ENCODE measurements around the gene ASTN1.
"Not testable (repeated sequence)": the region's sequence is repeated elsewhere in the genome, so short reads cannot be mapped to it uniquely, and the experiment has no call there.

ASTN1 gene

DNA sequence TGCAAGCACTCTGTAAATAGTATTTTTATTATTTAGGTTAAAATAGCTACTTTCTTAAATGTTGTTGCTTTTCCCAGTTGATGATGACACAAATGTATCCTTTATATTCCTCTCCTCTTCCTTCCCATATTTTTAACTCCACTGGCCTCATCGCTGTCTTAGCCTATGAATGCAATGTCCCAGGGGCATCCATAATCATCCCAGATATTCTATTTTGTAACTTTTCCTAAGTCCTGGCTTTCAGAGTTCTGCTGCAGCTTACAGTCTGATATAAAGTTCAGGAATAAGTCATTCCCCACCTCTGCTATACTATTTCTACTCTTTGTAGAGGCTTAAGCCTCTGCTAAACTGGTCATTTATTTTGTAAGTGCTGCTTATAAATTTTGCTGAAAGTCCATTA lies 58.3 kb downstream of the ASTN1 start:
- no peak for DNase-seq (ENCODE audit: low read depth)

DNA sequence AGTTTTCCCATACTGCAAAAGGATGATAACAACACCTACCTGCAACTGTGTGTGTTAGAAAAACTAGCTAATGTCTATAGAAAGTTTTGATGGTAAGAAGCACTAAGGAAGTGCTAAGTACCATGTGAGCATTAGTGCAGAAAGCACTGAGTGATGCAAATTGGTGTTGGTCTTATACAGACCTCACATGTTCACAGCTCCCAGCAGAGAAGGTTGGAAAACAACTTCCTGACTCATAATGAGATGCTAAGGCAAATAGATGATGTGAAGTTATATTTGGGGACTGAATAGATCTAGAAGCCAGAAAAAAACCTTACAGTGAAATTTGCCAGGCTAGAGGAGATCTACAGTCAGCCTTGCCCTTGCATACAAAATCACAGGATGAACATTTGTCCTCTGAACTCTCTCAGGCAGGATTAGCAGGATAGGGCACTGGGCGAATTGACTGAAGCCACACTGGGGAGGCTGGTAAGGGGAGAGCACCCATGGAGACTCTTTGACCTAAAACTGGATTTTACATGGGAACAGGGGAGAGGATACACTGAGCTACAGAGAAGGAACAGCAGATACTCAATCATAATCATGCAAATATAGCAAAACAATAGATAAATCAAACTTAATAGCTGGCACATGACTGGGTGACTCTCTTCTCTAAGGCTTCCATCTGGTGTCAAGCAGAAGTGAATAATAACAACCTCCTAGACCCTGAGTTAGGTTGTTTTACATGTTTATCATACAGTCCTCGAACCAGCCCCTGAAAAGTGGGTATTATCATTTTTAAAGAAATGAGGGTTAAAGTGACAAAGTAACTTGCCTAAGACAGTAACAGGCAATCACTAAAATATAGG lies 61.3 kb downstream of the ASTN1 start:
- no peak for DNase-seq (ENCODE audit: low read depth)

DNA sequence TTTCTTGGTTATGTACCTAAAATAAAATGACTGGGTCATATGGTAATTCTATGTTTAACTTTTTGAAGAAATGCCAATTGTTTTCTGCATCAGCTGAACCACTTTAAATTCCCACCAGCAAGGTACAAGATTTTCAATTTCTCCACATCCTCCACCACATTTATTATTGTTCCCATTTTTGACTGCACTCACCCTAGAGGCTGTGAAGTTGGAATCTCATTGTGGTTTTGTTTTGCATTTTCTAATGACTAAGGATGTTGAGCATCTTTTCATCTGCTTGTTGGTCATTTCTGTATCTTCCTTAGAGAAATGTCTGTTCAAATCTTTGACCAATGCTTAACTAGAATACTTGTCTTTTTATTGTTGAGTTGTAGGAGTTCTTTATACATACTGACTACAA lies 72.5 kb downstream of the ASTN1 start:
- no peak for DNase-seq (ENCODE audit: low read depth)

DNA sequence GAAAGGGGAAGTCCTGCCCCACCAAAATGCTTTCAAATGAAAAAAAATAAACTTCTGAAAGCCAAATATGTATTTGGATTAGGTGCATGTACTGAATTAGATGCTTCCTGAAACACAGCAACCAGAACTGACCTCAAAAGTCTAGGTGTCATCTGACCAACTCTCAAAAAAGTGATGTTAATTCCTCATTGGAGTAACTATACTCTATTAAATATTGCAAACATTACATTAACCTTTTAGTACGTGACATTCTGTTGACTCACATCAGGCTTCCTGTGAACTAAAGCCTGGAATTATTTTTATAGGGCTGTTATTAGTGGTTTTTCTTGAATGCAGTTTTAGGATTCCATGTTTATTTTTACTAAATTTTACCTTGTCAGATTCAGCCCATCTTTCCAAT lies 73.5 kb downstream of the ASTN1 start:
- DNase-seq (ENCODE audit: low read depth) = no peak

DNA sequence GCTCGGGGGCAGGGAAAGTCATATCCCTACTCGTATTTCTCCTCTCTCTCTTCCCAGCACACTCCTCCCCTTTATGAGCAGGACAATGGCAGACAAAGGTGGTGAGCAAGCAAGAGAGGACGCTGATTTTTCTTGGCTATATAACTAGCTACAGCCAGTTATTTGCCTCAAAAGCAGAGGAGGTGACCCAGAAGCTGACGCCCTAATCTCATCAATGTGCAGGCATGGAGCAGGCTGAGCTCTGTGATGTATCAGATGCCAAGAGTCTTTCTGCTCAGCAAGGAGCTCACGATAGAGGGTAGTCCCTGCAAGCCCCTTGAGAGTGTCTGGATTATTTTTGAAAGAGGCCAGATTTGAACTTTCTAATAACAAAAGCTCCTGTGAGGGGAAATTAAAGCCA lies 75.5 kb downstream of the ASTN1 start:
- DNase-seq (ENCODE audit: low read depth) = no peak

DNA sequence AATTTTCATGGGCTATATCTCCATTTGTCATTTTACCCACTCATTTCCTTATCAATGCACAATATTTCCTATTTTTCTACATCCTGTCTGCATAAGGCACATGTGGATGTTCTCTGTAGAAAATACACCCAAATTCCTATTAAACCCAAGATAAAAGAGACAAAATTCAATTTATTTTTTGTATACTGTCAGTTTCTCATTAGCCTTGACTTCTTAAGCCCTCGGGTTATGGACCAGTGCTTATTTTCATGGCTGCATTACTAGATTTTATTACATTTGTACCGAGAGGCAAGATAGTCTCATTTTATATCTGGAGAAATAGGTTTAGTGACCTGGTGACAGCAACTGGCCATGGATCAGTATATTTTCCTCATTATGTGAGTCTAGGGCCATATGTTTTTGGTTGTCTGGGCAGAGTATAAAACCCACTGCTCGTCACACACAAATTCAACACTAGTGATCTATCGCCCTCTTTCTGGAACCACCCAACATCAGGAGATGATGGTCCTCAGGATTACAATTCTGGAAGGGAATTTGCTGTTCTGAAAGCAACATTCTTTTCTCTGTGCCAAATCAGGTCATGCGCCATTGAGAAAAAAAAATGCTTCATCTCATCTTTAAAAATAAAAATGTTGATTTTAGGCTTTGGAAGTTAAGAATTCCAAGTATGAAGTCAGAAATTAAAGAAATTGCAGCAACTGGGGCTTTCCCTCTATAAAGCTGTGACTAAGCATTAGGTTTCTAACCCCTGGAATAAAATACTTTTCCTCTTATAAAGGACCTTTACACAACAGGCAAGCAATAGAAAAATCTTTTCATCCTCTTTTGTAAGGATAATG lies 81.4 kb downstream of the ASTN1 start:
- DNase-seq (ENCODE audit: low read depth) = no peak

DNA sequence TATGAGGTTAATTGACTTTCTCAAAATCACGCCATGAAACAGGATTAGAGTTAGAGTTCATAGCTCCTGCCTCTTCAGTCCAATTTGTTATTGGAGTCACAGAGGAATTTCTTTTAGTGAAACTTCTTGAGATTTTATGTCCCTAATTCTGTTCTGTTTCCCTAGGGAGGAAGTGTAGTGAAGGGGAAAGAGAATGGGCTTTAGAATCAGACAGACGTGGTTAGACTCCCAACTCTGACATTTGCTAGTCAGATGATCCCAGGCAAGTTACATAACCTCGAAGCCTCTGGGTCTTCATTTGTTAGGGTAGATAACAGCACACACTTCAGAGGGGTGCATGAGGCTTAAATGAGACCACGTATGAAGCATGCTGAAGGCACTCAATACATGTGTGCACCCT lies 83.9 kb downstream of the ASTN1 start:
- DNase-seq (ENCODE audit: low read depth) = no peak

DNA sequence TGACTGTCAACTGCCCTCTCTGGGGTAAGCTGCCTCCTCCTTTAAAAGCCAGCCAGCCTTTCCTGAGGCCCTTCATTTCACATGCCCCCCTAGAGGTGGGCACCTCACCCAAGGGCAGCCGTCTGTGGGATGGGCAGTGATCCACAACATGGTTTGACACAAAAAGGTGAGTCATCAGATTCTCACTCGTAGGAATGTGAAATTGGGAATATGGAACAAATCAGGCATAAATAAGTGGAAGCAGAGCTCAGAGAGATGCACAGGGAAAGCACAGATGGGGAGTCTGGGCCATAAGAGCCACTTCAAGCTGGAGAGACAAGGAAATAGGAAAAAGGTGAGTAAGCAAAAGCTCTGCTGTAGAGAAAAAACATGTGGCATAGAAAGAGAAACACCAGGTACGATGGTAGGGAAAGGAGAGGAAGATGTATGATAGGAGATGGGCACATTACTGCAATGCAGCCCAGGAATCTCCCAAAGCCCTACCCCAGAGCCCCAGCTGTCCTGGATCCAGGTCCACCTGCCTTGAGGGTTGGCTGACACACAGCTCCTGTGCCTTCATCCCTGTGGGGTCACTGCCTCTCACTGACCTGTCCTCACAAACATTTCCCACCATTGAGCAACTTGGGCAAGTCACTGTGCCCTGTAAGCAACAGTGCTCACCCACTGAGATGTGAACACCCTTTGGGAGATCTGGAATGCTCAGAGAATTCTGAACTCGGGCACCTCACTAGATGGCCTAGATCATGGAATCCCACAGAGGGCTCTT lies 86.6 kb downstream of the ASTN1 start:
- DNase-seq (ENCODE audit: low read depth) = no peak

DNA sequence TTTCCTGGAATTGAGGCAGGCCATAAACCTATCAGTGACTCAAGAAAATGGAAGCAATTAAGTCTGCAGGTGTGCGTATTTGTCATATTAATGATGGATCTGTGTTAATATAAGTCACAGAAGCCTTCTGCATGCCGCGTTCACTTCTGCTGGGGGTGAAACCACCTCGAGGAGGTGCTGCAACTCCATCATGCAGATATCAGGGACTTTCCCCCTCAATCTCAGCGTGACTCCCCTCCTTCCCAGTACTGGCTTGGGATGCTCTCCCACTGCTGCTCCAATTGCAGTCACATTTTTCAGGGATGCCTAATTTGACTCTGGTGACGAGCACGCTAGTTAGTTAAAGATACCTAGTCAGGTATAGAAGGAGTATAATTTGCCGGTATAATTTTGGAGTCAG lies 87.5 kb downstream of the ASTN1 start:
- DNase-seq (ENCODE audit: low read depth) = no peak

DNA sequence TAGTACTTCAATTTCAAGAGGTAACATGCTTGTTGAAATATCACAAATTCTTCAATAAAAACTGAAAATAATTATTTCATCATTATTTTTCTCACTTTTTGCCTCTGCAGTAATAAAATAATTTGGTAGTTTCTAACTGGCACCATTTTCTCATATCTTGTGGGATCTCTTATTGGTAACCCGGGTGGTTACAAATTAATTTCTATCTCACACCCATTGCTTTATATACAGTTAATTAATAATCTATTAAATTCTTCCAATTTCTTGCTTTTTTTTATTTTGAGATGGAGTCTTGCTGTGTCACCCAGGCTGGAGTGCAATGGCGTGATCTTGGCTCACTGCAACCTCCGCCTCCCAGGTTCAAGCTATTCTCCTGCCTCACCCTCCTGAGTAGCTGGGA lies 89.7 kb downstream of the ASTN1 start:
- DNase-seq (ENCODE audit: low read depth) = not testable (repeated sequence)

DNA sequence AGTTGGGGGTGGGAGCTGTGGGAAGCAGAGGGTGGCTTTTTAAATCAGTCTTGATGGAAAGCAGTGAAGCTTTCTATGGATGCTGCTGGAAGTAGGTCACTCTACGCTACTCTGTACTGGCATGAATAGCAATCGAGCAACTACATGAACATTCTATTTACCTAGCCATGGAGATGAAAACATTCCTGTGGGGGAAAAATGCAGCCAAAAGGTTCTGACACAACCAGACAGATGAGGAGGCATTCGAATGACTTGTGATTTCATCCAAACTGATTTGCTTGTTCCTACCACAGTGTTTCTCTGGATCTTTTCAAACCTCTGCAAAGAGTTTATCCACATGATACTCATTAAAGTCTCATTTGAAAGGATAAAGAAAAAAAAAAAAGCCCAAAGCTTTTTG lies 95.0 kb downstream of the ASTN1 start:
- DNase-seq (ENCODE audit: low read depth) = no peak

DNA sequence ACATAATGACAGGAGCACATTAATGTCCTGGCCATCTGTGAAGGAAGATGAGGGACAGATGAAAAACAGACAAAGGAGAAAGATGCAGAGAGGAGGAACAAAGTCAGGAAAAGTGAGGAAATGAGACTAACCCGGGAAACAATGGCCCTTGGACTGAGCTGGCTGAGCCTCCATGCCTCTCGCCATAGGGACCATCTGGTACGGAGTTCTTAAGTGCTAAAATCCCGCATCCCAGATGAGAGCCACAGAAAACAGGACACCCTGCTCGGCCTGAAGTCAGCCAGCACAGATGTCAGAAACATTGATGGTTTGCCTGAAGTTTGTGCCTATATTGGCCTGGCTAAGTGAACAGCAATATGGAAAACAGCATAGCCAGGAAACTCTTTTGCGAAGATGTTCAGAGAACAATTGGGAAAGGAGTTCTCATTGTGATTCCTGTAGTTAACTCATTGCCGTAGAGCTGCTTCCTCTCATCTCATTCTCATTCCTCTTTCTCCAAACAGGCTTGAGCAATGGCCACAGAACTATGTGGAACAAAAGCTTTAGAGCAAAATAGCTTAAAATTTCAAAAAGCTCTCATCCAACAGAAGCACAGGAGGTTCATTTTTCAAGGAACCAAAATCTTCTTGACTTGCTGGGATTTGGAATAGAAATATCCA lies 96.6 kb downstream of the ASTN1 start:
- DNase-seq (ENCODE audit: low read depth) = no peak

DNA sequence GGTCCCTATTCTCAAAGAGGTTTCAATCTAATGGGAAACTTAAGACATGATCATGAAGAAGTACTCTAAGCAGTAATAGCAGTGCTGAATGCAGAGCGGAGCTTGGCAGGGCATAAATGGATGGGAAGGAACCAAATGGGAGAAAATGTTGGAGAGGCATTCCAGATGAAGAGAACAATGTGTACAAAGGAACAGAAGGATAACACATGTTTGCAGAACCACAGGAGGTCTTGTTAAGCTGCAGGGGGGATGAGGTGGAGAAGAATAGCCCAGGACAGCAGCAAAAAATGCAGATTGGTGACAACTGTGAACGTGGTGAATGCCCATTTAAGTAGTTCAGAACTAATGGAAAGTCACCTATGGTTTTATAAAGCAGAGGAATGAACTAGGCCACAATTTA lies 99.1 kb downstream of the ASTN1 start:
- DNase-seq (ENCODE audit: low read depth) = no peak

DNA sequence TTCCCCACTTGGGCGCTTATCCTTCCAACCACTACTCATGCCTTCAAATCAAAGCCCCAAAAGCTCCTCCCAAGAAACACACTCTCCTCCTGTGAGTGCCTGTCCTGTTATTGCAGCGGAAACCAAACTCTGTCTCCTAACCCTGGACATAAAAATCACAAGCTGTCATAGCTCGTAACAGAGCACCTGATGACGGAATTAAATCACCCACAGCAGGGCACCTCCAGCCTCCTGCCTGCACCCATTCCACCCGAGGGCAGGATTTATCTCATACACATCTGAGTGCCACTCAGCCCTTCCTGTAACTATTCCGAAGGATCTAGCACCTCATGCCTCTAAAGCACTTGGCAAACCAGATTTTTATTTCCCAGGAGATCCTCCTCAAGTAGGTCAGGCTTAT lies 100.9 kb downstream of the ASTN1 start:
- no peak for DNase-seq (ENCODE audit: low read depth)

DNA sequence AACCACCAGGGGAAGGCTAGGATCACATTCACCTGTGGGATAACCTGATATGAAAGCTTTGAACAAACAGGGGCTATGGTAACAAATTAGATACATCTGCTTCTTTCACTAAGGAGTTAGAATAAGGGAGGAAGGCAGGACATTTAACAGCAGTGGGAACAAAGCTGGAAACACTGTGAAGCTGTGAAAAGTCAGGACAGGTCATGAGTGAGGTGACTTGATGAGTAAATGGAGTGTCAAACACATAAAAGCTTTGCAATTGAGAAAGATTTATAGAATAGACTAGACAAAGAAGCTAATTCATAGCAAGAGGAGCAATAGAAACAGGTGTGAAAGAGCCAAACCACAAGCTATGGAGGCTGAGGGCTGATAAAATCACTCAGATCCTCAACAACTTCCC lies 110.0 kb downstream of the ASTN1 start:
- DNase-seq (ENCODE audit: low read depth) = no peak

DNA sequence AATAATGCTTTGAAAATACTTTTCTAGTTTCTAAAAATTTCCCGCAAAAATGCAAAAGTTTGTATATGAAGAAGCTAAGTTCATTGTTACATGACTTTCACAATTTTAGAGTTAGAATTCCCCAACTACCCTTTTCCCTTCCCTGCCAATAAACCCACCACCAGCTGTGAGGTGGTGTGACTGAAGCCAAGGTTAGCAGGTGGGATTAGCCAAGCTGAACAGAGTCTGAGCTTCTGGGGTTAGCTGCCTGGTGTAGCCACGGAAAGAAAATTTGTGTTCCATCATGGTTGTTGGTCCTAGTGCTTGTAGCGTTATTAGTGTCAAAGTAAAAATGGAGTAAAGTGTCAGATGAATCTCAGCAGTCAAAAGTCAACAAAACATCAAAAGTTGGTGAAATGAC lies 110.9 kb downstream of the ASTN1 start:
- no peak for DNase-seq (ENCODE audit: low read depth)

DNA sequence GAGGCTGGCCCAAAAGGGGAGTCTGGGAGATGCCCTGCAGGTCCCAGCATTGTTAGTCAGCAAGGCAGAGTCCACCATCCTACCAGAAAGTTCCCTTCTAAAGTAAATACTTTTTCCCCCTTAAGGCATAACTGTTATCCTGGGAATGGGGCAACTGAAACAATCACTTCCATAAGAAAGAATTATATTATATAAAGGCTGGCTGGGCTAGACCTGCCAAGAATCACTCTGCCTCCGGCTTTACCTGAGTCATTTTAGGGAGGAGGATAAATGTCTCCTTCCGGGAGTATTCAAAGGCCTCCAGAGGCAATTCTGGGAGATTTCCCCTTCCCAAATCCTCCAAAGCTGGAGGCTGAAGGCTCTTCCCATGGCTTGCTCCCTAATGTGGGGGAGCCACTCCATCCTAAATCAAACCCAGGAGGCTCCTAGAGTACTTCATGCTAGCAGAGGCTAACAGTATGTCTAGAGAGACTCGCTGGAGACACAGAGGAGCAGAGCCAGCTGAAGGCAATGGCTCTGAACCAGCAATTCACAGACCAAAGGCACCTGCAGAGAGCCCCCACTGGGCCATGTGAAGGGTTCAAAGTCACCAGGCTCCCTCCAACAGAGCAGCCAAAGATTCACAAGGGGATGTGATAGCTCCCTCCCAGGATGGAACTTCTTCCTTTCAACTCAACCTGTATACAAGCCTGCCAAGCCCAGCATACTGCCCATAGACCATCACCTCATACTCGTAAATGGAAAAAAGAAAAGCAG lies 116.0 kb downstream of the ASTN1 start:
- DNase-seq (ENCODE audit: low read depth) = no peak

DNA sequence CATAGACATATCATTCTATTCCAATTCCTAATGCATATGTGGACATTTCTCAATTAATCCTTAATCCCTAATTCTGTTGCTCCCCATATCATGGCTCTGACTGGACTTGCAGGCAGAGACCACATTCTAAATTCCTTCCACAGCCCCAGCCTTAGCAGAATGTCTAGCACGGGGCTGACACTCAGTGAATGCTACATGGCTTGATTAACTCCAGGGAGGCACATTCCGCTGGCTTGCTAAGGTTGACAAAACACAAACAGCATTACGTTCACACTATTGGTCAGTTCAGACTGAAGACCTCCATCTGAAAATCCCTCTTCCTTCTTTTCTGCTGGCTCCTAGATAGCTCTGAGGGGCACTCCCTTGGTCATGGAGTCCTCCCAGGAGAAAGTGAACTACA lies 119.4 kb downstream of the ASTN1 start:
- no peak for DNase-seq (ENCODE audit: low read depth)

DNA sequence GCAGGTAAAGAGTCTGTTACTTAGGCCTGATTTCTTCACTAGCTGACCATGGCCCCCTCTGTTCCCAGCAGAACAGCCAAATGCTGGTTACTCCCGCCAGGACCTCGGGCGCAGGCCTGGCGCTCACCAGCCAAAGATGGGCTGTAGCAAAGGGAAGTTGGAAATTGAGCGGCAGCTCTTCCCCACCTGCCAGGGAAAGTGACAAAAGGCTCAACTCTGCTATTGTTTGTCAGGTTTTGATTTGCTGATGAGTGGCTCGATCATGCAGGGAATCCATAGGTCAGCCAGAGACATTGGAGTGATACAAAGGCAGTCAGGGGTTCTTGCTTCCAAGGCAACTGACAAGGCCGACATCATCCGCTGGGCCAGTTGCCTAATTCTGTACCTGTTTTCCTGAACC lies 120.1 kb downstream of the ASTN1 start:
- no peak for DNase-seq (ENCODE audit: low read depth)

DNA sequence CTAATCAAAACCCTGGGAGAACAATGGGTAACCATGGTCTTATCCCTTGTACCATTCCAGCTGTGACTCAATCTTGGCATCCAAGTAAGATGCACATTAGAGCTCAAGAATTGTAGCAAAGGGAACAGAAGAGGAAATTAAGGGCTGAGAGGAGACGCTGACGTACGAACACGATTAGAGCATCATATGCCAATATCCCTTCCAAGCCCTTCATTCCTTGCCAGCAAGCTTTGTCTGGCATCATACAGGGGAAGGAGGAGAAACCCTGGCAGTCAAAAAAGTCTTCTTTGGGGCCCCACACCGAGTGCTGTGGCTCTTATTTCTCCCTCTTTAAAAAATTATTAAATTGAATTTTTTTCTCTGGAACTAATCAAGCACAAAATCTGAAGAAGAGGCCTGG lies 120.9 kb downstream of the ASTN1 start:
- no peak for DNase-seq (ENCODE audit: low read depth)

DNA sequence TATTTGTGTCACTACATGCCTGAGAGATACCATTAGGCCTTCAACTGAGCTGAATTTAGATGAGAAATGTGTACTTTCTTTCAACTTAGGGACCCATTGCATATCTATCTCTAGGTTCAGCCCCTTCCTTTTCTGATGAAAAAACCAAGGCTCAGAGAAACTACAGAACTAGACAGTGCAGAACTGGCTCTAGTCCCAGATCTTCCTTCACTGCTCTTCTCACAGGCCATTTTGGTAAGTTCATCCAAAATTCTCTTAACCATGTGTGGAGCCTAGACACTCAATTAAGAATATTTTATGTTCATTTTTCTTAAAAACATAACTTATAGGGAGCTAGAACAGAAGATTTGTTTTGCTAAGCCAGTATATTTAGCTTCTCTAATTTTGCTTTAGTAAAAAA lies 128.9 kb downstream of the ASTN1 start:
- DNase-seq (ENCODE audit: low read depth) = no peak

Data from stimulated activated CD8-positive, alpha-beta memory T cell treated with anti-CD3 and anti-CD28 coated beads, Interleukin-12 subunit alpha, Interleukin-12 subunit beta, amount 100 ng/mL, for 1 hour (primary cell).